ENCODE results near the gene SAPCD2.

SAPCD2 gene

DNA sequence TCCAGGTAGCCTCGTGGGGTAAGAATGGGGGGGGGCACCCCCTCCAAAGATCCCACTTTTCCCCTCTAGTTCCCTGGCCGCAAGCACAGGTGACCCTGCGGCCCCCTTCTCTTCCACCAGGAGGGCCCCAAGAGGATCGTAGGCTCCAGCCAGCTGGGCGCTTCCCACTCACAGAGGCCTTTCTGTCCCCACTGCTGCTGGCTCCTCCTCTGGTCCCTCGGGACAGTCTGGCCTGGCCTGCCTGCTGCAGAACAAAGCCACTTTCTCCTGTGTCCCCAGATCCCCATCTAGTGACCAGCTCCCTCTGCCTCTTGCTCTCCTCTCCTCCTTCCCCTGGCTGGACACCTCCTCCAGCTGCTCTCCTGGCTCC lies 534 bp upstream of the SAPCD2 start:
- Histone ChIP-seq H3K27me3 (ENCODE audit: control insufficient read depth, low read length) (no peaks in the 10 kb centered on the region), H3K9me3 (ENCODE audit: control insufficient read depth, insufficient read depth, low read length) (no peaks in the 10 kb centered on the region), H3K79me2 (ENCODE audit: control insufficient read depth, low read length) (peaks cover 41% of the 10 kb centered on the region), H3F3A (ENCODE audit: control insufficient read depth, insufficient read depth) (peaks cover 5% of the 10 kb centered on the region; the same call in 1 of the 2 replicates), H3K4me1 (ENCODE audit: control insufficient read depth, low read length) (peaks cover 45% of the 10 kb centered on the region), H3K9me2 (replicated peaks; ENCODE audit: control insufficient read depth, low read length) (no peaks in the 10 kb centered on the region), H3K36me3 (ENCODE audit: control insufficient read depth, low read length) (peaks cover 9% of the 10 kb centered on the region), H3K4me3 (ENCODE audit: low read length) (peak overlapping the region; percentile 95), H3K27ac (ENCODE audit: low read depth, low read length) (peak overlapping the region; percentile 22), H4K20me1 (ENCODE audit: control insufficient read depth, insufficient read depth, low read depth, low read length) (peaks cover 13% of the 10 kb centered on the region), H3K4me2 (ENCODE audit: low read length) (peak overlapping the region; percentile 79)
- TF ChIP-seq EZH2phosphoT487 (IDR thresholded peaks at IDR 0.05; ENCODE audit: borderline replicate concordance, low read length), result no peak
- TF ChIP-seq, protein P1, sequence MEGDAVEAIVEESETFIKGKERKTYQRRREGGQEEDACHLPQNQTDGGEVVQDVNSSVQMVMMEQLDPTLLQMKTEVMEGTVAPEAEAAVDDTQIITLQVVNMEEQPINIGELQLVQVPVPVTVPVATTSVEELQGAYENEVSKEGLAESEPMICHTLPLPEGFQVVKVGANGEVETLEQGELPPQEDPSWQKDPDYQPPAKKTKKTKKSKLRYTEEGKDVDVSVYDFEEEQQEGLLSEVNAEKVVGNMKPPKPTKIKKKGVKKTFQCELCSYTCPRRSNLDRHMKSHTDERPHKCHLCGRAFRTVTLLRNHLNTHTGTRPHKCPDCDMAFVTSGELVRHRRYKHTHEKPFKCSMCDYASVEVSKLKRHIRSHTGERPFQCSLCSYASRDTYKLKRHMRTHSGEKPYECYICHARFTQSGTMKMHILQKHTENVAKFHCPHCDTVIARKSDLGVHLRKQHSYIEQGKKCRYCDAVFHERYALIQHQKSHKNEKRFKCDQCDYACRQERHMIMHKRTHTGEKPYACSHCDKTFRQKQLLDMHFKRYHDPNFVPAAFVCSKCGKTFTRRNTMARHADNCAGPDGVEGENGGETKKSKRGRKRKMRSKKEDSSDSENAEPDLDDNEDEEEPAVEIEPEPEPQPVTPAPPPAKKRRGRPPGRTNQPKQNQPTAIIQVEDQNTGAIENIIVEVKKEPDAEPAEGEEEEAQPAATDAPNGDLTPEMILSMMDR (IDR thresholded peaks at IDR 0.05; ENCODE audit: low read depth, low read length, poor library complexity, severe bottlenecking), result no peak

DNA sequence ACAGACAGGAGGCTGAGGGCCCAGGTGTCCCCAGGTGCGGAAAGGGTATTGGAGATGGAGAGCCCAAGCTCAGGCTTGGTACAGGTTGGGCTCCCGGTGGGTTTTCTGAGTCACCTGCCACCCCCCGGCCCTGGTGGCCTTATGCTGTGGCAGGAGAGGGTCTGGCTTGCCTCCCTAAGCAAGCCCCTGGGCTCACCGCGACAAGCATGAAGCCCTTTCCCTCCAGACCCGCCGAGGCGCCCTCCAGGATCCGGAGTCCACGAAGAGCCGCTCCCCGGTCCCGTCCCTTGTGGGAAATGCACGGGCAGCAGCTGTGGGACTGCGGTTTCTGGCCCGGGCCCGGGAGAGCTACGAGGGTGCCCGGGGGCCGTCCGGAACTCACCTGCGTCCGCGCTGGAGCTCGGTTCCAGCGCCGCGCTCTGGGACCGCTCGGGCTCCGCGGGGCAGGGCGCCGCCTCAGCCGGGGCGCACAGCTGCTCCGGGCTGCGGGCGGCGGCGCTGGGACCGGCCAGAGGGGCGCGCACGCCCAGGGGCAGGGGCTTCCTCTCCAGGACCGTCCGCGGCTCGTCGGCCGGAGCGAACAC lies 757 bp downstream of the SAPCD2 start:
- TF ChIP-seq, protein P1 (IDR thresholded peaks at IDR 0.05; ENCODE audit: low read depth, low read length, poor library complexity, severe bottlenecking), result no peak
- TF ChIP-seq EZH2phosphoT487 (IDR thresholded peaks at IDR 0.05; ENCODE audit: borderline replicate concordance, low read length), result no peak
- Histone ChIP-seq H3K27ac (ENCODE audit: low read depth, low read length) (peak overlapping the region; percentile 1; the same call in 1 of the 2 replicates), H3K4me1 (ENCODE audit: control insufficient read depth, low read length) (peaks cover 36% of the 10 kb centered on the region)

DNA sequence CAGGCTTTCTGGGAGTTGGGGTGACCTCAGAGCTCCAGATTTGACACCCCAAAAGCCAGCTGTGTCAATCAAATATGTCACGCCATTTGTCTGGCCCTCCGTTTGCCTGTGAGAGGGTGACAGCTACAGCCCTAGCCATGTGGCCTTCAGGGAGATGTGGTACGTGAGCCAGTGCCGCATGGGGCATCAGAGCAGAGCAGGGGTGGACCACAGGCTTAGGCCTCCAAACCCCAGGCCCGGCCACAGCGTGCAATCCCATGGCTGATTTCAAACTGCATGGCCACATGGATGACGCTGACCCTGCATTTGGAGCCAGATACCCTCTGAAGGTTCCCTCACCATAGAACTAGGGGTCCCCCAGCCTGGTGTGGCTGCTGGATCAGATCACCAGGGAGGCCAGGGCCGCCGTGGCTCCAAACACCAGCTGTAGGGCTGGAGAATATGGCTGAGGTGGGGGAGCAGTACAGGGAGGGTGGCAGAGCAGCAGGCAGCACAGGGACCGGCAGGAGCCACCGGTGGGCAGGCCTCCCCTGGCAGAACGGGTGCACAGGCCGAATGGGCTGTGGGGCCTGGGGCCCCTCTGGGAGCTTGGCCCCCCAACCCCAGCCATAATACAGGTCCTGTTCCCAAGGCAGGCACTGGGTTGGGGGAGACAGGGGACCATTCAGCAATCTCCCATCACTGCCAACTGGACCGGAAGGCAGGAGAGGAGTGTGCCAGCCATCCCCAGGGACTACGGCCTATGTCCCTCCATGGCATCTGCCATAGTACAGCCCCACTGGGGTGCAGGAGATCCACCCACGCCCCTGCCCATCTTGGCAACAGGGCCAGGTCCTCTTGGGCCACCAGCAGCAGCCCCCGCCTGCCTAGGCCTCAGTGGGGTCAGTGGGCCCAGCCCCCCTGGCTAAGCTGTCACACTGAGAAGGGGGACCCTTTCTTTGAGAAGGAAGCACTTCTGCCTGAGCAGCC lies 1.5 kb downstream of the SAPCD2 start:
- H3K79me2 ChIP-seq (ENCODE audit: control insufficient read depth, low read length), result peaks cover 42% of the 10 kb centered on the region
- no peak for TF ChIP-seq EZH2phosphoT487 (IDR thresholded peaks at IDR 0.05; ENCODE audit: borderline replicate concordance, low read length)
- TF ChIP-seq, protein P1 (IDR thresholded peaks at IDR 0.05; ENCODE audit: low read depth, low read length, poor library complexity, severe bottlenecking), result no peak
- H3K4me1 ChIP-seq (ENCODE audit: control insufficient read depth, low read length), result peaks cover 33% of the 10 kb centered on the region
- peaks cover 13% of the 10 kb centered on the region for H4K20me1 ChIP-seq (ENCODE audit: control insufficient read depth, insufficient read depth, low read depth, low read length)
- peaks cover 26% of the 10 kb centered on the region for H3K36me3 ChIP-seq (ENCODE audit: control insufficient read depth, low read length)
- H3K27ac ChIP-seq (ENCODE audit: low read depth, low read length), result peak overlapping the region; percentile 1; the same call in 1 of the 2 replicates
- peak overlapping the region; percentile 95 for H3K4me3 ChIP-seq (ENCODE audit: low read length)
- no peaks in the 10 kb centered on the region for H3K27me3 ChIP-seq (ENCODE audit: control insufficient read depth, low read length)
- H3K9me2 ChIP-seq (replicated peaks; ENCODE audit: control insufficient read depth, low read length), result no peaks in the 10 kb centered on the region
- peak overlapping the region; percentile 79 for H3K4me2 ChIP-seq (ENCODE audit: low read length)
- H3F3A ChIP-seq (ENCODE audit: control insufficient read depth, insufficient read depth), result peaks cover 2% of the 10 kb centered on the region; the same call in 1 of the 2 replicates
- H3K9me3 ChIP-seq (ENCODE audit: control insufficient read depth, insufficient read depth, low read length), result no peaks in the 10 kb centered on the region

More for the DNA sequence above, 757 bp downstream of the SAPCD2 start:
- peaks cover 13% of the 10 kb centered on the region for H4K20me1 ChIP-seq (ENCODE audit: control insufficient read depth, insufficient read depth, low read depth, low read length)
- peaks cover 42% of the 10 kb centered on the region for H3K79me2 ChIP-seq (ENCODE audit: control insufficient read depth, low read length)
- H3K9me3 ChIP-seq (ENCODE audit: control insufficient read depth, insufficient read depth, low read length), result no peaks in the 10 kb centered on the region
- no peaks in the 10 kb centered on the region for H3K27me3 ChIP-seq (ENCODE audit: control insufficient read depth, low read length)
- H3F3A ChIP-seq (ENCODE audit: control insufficient read depth, insufficient read depth), result peaks cover 2% of the 10 kb centered on the region; the same call in 1 of the 2 replicates
- peak overlapping the region; percentile 79 for H3K4me2 ChIP-seq (ENCODE audit: low read length)
- peaks cover 18% of the 10 kb centered on the region for H3K36me3 ChIP-seq (ENCODE audit: control insufficient read depth, low read length)
- H3K4me3 ChIP-seq (ENCODE audit: low read length), result peak overlapping the region; percentile 95
- H3K9me2 ChIP-seq (replicated peaks; ENCODE audit: control insufficient read depth, low read length), result no peaks in the 10 kb centered on the region
